Uterus (tissue), 2 donors: ENCODE results near the gene RNF114.

Source experiments
- POLR2A ChIP-seq, 2 donors: fragments of 450-650 bp; IDR thresholded peaks; one replicate each; pipeline ENCODE4 v1.6.1; 2016; ENCODE audit warnings: antibody characterized with exemption in 2 of 2, mild to moderate bottlenecking in 1 of 2, moderate library complexity in 1 of 2
- TF ChIP-seq, protein P1 (sequence below), 4 experiments: fragments of 200-600 bp in 2 of 4; fragments of 450-650 bp in 2 of 4; sonication (generic) in 2 of 4; IDR thresholded peaks; one replicate each; pipeline ENCODE4 v1.5.1; 2016 to 2019; ENCODE audit warnings: antibody characterized with exemption in 4 of 4, mild to moderate bottlenecking in 2 of 4, moderate library complexity in 1 of 4

DNA sequence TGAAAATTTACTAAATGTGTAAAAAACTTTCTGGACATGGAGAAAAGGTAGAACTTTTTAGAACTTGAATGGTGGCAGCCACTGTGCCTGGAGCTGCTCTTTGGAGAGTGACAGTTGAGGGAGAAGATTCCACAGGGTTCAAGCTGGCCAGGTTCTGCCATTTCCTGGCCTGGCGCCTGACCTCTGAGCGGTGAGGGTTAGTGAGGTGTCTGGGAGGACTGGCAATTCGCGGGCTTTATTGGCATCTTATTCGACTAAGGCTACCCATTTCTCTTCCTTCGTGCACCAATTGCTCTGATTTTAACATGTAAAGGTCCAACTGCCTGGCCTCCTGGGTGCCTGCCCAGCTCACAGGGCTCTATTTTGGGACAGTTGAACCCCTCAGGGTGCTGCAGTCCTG is 49.0 kb downstream of the RNF114 start:
- TF ChIP-seq POLR2A (IDR thresholded peaks at IDR 0.05): no peak
- TF ChIP-seq, protein P1, sequence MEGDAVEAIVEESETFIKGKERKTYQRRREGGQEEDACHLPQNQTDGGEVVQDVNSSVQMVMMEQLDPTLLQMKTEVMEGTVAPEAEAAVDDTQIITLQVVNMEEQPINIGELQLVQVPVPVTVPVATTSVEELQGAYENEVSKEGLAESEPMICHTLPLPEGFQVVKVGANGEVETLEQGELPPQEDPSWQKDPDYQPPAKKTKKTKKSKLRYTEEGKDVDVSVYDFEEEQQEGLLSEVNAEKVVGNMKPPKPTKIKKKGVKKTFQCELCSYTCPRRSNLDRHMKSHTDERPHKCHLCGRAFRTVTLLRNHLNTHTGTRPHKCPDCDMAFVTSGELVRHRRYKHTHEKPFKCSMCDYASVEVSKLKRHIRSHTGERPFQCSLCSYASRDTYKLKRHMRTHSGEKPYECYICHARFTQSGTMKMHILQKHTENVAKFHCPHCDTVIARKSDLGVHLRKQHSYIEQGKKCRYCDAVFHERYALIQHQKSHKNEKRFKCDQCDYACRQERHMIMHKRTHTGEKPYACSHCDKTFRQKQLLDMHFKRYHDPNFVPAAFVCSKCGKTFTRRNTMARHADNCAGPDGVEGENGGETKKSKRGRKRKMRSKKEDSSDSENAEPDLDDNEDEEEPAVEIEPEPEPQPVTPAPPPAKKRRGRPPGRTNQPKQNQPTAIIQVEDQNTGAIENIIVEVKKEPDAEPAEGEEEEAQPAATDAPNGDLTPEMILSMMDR (IDR thresholded peaks at IDR 0.05): no peak
